Mucosa of rectum (tissue), 2 donors: ENCODE data around the gene NXNL1.
"Not testable (repeated sequence)": the region's sequence is repeated elsewhere in the genome, so short reads cannot be mapped to it uniquely, and the experiment has no call there.

ENCODE experiments used
- H3K27ac ChIP-seq, 2 donors: one replicate each; pipeline ENCODE4 v1.7.0; 2013; ENCODE audit warnings: inconsistent platforms in 2 of 2, low read depth in 2 of 2, low read length in 2 of 2
- H3K27me3 ChIP-seq, 2 donors: one replicate each; pipeline ENCODE4 v1.7.0; 2013; ENCODE audit warnings: low read length in 2 of 2; ENCODE audit not compliant: control insufficient read depth in 2 of 2, insufficient read depth in 2 of 2
- H3K36me3 ChIP-seq, 2 donors: one replicate each; pipeline ENCODE4 v1.7.0; 2013; ENCODE audit warnings: low read length in 2 of 2; ENCODE audit not compliant: control insufficient read depth in 2 of 2, insufficient read depth in 2 of 2
- H3K4me1 ChIP-seq, 2 donors: one replicate each; pipeline ENCODE4 v1.7.0; 2013; ENCODE audit warnings: low read length in 2 of 2, mild to moderate bottlenecking in 1 of 2; ENCODE audit not compliant: control insufficient read depth in 2 of 2, insufficient read depth in 2 of 2
- H3K4me3 ChIP-seq, 2 donors: one replicate each; pipeline ENCODE4 v1.7.0; 2013; ENCODE audit warnings: low read length in 2 of 2
- H3K9ac ChIP-seq, 2 donors: one replicate each; pipeline ENCODE4 v1.7.0; 2013; ENCODE audit warnings: low read length in 2 of 2, low read depth in 1 of 2, mild to moderate bottlenecking in 1 of 2
- H3K9me3 ChIP-seq, 2 donors: one replicate each; pipeline ENCODE4 v1.7.0; 2013; ENCODE audit warnings: low read length in 2 of 2; ENCODE audit not compliant: control insufficient read depth in 2 of 2
- donor health status: healthy.
- donor health status: Normal muscosa, but diverticular disease.

The NXNL1 gene

DNA sequence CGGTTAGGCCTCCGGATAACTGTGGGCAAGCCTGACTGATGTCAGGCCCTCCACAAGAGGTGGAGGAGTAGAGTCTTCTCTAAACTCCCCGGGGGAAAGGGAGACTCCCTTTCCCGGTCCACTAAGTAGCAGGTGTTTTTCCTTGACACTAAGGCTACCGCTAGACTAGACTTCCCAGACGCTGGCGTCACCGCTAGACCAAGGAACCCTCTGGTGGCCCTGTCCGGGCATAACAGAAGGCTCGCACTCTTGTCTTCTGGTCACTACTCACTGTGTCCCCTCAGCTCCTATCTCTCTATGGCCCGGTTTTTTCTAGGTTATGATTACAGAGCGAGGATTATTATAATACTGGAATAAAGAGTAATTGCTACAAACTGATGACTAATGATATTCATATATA lies 38.3 kb upstream of the NXNL1 start:
- not testable (repeated sequence) for H3K36me3 ChIP-seq, H3K27ac ChIP-seq, H3K27me3 ChIP-seq, H3K9ac ChIP-seq, H3K9me3 ChIP-seq, H3K4me3 ChIP-seq
- peaks cover 7 to 10% of the 10 kb centered on the region in 2 donors for H3K4me1 ChIP-seq

DNA sequence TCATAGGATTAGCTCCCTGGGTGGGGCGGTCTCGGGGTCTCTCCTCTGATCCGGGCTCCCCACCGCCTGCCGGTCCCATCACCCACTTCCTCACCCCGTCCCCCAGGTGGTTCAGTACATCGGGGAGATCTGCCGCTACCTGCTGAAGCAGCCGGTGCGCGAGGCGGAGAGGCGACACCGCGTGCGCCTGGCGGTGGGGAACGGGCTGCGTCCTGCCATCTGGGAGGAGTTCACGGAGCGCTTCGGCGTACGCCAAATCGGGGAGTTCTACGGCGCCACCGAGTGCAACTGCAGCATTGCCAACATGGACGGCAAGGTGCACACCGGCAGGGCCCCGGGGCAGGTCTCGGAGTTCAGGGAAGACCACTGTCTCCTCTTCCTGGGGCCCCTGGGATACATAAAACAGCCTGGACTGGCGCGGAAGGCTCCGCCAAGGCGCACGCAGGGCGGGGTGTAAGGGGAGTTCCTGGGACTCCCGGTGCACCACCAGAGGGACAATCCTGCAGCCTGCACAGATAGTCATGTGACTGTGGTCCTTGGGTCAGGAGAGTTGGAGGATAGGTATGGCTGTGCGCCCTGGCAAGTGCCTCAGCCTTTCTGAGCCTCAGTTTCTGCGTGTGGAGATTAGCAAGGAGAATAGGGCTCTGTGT lies 36.5 kb upstream of the NXNL1 start:
- Histone ChIP-seq H3K9ac (no peak overlapping the region), H3K27ac (no peak overlapping the region)

DNA sequence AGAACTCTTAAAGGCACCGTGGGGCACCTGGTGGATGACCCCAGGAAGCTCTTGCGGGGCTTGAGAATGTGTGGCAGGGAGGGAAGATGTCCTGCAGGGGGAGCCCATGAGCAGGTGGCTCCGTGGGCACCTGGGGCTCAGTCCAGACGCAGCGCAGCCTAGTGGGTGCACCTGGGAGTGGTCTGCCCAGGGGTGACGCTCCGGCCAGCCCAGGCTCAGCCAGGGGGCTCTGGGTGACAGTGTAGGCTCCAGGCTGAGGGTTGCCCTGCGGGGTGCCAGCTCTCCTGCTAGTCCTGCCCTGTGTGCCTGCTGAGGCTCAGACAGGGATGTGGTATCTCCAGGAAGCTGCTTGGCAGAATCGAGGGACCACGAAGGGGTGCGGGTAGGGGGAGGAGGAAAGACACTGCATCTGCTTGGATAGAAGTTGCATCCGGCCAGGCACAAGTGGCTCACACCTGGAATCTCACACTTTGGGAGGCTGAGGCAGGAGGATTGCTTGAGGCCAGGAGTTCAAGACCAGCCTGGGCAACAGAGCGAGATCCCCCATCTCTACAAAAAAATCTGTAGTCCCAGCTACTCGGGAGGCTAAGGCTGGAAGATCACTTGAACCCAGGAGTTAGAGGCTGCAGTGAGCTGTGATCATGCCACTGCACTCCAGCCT lies 35.7 kb upstream of the NXNL1 start:
- H3K36me3 ChIP-seq = peaks cover 0 to 5% of the 10 kb centered on the region in 2 donors
- H3K9ac ChIP-seq = no peak overlapping the region
- no peak overlapping the region for H3K27ac ChIP-seq
- H3K27me3 ChIP-seq = no peaks in the 10 kb centered on the region
- H3K4me3 ChIP-seq = no peak overlapping the region
- H3K9me3 ChIP-seq = no peaks in the 10 kb centered on the region
- H3K4me1 ChIP-seq = peaks cover 7 to 10% of the 10 kb centered on the region in 2 donors

More for the DNA sequence above, 36.5 kb upstream of the NXNL1 start:
- no peaks in the 10 kb centered on the region for H3K9me3 ChIP-seq
- H3K36me3 ChIP-seq = peaks cover 0 to 5% of the 10 kb centered on the region in 2 donors
- no peaks in the 10 kb centered on the region for H3K27me3 ChIP-seq
- H3K4me3 ChIP-seq = no peak overlapping the region
- H3K4me1 ChIP-seq = peaks cover 7 to 10% of the 10 kb centered on the region in 2 donors

DNA sequence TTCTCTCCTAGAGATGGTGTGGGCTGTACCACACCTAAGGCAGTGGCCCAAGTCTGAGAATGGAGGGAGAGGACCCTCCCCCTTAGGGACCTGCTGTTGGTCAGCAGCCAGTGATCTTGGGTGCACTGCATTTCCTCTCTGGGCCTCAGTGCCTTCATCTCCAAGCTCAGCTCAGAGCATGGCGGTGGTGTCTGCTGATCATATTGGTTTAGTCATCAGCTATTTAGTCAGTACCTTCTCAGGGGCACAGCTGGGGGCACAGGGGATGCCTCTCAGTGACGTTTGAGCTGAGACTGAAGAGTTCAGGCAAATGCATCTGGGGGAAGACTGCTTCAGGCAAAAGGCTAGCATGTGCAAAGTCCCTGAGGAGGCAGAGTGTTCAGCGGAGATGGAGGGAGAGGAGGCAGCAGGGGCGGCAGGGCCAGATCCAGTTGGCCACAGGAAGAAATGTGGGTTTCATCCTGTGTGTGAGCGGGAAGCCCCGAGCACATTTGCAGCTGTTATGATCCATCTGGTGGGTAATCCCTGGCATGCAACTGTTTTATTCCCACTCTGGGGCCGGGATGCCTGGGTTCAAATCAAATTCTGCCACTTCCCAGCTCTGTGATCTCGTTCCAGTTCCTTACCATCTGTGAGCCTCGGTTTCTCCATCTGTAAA lies 35.0 kb upstream of the NXNL1 start:
- peaks cover 7 to 10% of the 10 kb centered on the region in 2 donors for H3K4me1 ChIP-seq
- no peaks in the 10 kb centered on the region for H3K27me3 ChIP-seq
- H3K9ac ChIP-seq = no peak overlapping the region
- no peaks in the 10 kb centered on the region for H3K9me3 ChIP-seq
- H3K4me3 ChIP-seq = no peak overlapping the region
- H3K36me3 ChIP-seq = peaks cover 0 to 4% of the 10 kb centered on the region in 2 donors
- no peak overlapping the region for H3K27ac ChIP-seq

DNA sequence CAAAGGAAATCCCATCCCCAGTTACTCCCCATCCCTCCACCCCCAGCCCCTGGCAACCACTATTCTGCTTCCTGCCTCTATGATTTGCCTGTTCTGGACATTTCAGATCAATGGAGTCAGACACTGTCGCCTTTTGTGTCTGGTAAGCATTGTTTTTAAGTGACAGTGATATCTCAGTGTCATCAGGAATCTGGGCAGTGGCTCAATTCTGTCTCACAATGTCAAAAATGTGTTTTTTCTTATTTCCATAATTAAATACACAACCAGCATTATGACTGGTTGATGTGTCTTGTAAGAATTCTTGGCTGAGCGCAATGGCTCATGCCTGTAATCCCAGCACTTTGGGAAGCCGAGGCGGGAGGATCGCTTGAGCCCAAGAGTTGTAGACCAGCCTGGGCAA lies 30.6 kb upstream of the NXNL1 start:
- H3K36me3 ChIP-seq = peaks cover 0 to 2% of the 10 kb centered on the region in 2 donors
- no peak overlapping the region for H3K9ac ChIP-seq
- H3K4me3 ChIP-seq = no peak overlapping the region
- no peaks in the 10 kb centered on the region for H3K9me3 ChIP-seq
- H3K27me3 ChIP-seq = no peaks in the 10 kb centered on the region
- H3K27ac ChIP-seq = no peak overlapping the region
- H3K4me1 ChIP-seq = peaks cover 15% of the 10 kb centered on the region in 2 donors

DNA sequence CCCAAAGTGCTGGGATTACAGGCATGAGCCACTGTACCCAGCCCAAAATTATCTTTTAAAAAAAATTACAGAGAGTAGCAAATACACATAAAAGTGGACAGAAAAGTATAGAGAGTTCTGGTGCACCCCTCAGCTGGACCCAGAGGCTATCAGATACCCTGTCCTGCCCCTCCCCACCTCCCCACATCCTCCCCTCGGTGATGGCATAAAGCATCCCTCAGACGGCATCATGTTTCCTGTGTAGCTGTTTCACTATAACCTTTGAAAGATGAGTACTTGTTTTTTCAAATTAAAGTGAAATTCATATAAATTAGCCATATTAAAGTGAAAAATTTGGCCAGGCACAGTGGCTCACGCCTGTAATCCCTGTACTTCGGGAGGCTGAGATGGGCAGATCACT lies 29.7 kb upstream of the NXNL1 start:
- H3K36me3 ChIP-seq = peaks cover 0 to 2% of the 10 kb centered on the region in 2 donors
- H3K4me3 ChIP-seq = no peak overlapping the region
- peaks cover 14 to 15% of the 10 kb centered on the region in 2 donors for H3K4me1 ChIP-seq
- H3K9ac ChIP-seq = no peak overlapping the region
- no peak overlapping the region for H3K27ac ChIP-seq
- no peaks in the 10 kb centered on the region for H3K9me3 ChIP-seq
- no peaks in the 10 kb centered on the region for H3K27me3 ChIP-seq

DNA sequence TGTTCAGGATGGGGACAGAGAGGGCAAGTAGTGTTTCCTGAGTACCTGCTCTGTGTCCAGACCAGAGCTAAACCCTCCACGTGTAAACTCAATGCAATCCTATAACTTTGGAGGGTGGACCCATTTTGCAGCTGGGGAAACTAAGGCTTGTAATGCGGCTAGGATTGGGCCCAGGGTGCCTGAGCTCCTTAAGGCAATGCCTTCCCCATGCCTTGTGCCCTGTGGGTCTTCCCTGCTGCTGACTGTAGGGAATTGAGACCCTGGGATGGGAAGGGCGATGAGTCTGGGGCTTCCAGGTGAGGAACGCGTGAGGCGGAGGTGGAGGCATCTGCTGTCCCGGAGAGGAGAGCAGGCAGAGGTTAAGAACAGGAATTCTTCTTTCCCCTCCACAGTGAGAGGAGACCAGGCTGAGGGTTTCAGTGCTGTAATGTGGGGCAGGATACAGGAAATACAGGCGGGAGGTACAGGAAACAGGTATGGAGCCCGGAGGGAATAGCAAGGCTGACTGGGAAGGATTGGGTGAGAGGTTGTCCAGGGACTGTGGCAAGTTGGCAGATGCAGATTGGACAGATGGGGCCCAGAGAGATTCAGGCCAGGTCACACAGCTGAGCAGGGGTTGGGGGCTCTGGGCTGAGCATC lies 28.8 kb upstream of the NXNL1 start:
- Histone ChIP-seq H3K36me3 (peaks cover 0 to 2% of the 10 kb centered on the region in 2 donors), H3K27ac (no peak overlapping the region), H3K4me1 (peaks cover 14 to 15% of the 10 kb centered on the region in 2 donors), H3K4me3 (no peak overlapping the region), H3K9ac (no peak overlapping the region), H3K27me3 (no peaks in the 10 kb centered on the region), H3K9me3 (no peaks in the 10 kb centered on the region)

DNA sequence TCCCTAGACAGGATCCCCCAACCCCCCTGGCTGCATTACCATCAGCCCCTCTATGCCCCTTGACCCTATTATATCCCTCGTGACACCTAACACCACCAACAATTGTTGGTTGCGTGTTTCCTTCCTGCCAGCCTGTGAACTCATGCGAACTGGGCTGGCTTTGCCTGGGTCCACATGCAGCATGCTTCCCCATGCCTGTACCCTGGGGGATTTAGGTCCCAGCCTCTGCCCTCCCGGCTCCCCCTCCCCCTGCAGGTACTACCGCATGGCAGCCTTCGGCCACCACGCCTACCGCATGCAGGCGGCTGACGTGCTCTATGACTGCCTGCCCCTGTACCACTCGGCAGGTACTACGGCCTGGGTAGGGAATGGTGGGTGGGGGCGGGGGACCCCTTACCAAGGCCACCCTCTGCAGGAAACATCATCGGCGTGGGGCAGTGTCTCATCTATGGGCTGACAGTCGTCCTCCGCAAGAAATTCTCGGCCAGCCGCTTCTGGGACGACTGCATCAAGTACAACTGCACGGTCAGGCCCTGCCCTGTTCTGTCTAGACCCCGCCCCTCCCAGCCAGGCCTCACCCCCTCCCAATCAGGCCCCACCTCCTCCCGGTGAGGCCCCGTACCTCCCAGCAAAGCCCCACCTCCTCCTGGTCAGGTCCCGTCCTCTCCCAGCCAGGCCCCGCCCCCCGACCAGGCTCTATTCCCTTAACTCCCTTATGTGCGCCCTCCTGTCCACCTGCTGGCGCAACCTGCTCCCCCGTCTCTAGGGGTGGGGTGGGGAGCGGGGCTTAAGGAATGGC lies 28.1 kb upstream of the NXNL1 start:
- Histone ChIP-seq H3K27me3 (no peaks in the 10 kb centered on the region), H3K27ac (peak overlapping the region in 1 of 2 donors; percentile 23), H3K9me3 (no peaks in the 10 kb centered on the region), H3K4me1 (peaks cover 14 to 15% of the 10 kb centered on the region in 2 donors), H3K36me3 (peaks cover 0 to 2% of the 10 kb centered on the region in 2 donors), H3K4me3 (peak overlapping the region; percentile 67 to 68), H3K9ac (peak overlapping the region; percentile 26 to 34)

DNA sequence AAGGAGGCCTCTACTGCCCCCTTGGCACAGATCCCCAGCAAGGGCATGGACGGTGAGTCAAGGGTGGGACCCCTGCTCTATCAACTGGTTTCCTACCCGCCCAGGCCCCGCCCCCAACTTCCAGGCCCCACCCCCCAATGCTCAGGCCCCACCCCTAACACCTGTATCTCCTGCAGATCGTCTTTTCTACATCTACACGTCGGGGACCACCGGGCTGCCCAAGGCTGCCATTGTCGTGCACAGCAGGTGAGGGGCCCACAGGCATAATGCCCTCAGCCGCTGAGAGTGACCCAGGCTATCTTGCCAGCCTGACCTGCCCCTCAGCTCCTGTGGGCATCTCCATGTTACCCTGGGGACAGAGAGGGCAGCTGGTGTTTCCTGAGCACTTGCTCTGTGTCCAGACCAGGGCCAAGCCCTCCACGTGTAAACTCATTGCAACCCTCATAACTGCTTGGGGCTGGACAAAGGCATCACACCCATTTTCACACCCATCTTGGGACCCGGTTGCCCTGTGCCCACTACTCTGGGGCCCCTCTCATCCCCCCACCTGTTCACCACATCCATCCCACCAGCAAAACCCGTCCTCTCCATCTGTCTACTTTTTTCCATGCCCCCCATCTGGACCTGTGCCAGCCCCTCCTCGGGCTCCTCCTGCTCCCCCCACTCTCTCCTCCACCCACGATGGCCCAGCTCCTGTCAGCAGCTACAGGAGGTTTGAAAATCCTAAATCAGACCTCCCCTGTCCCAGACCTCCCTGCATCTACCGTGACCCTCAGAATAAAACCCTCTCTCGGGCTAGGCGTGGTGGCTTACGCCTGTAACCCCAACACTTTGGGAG lies 26.8 kb upstream of the NXNL1 start:
- Histone ChIP-seq H3K4me1 (peaks cover 14 to 15% of the 10 kb centered on the region in 2 donors), H3K27ac (no peak overlapping the region), H3K9ac (no peak overlapping the region), H3K36me3 (peaks cover 0 to 2% of the 10 kb centered on the region in 2 donors), H3K27me3 (no peaks in the 10 kb centered on the region), H3K4me3 (no peak overlapping the region), H3K9me3 (no peaks in the 10 kb centered on the region)
